ENCODE data around the gene PDGFA.

PDGFA gene

DNA sequence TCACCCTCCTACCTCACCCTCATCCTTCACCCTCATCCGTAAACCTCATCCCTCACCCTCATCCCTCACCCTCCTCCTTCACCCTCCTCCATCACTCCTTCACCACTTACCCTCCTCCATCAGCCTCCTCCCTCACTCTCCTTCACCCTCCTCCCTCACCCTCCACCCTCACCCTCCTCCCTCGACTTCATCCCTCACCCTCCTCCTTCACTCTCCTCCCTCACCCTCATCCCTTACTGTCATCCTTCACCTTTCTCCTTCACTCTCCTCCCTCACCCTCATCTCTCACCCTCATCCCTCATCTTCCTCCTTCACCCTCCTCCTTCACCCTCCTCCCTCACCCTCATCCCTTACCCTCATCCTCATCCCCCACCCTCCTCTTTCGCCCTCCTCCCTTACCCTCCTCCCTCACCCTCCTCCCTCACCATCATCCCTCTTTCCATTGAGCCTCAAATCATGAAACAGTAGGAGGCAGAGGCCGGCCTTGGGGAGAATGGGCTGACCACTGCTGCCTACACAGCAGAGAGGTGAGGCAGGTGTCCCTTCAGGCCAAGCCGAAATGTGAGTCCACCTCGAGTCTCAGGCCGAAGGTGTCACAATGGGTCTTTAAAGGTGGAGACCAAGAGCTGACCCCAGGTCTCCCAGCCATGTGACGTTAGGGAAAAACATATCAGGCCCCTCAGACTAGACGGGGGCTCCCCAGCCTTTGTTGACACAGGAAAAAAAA is 53.0 kb downstream of the PDGFA start:
- H2AFZ ChIP-seq, result no peak overlapping the region
- H3K4me3 ChIP-seq (ENCODE audit: low read depth, low read length), result no peak overlapping the region
- no peaks in the 10 kb centered on the region for H3K27me3 ChIP-seq (ENCODE audit: control insufficient read depth, insufficient read depth, low read length)
- H3K79me2 ChIP-seq, result no peaks in the 10 kb centered on the region
- H3K9me3 ChIP-seq (ENCODE audit: control insufficient read depth, low read length), result no peaks in the 10 kb centered on the region
- H3K27ac ChIP-seq, result no peak overlapping the region
- H3K36me3 ChIP-seq (ENCODE audit: control insufficient read depth, insufficient read depth, low read length), result no peaks in the 10 kb centered on the region
- TF ChIP-seq, protein P1, sequence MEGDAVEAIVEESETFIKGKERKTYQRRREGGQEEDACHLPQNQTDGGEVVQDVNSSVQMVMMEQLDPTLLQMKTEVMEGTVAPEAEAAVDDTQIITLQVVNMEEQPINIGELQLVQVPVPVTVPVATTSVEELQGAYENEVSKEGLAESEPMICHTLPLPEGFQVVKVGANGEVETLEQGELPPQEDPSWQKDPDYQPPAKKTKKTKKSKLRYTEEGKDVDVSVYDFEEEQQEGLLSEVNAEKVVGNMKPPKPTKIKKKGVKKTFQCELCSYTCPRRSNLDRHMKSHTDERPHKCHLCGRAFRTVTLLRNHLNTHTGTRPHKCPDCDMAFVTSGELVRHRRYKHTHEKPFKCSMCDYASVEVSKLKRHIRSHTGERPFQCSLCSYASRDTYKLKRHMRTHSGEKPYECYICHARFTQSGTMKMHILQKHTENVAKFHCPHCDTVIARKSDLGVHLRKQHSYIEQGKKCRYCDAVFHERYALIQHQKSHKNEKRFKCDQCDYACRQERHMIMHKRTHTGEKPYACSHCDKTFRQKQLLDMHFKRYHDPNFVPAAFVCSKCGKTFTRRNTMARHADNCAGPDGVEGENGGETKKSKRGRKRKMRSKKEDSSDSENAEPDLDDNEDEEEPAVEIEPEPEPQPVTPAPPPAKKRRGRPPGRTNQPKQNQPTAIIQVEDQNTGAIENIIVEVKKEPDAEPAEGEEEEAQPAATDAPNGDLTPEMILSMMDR (IDR thresholded peaks at IDR 0.05), result no peak
- H3K4me1 ChIP-seq, result peaks cover 5% of the 10 kb centered on the region
- no peak overlapping the region for H3K9ac ChIP-seq
- H3K4me2 ChIP-seq (ENCODE audit: low read length), result no peak overlapping the region

DNA sequence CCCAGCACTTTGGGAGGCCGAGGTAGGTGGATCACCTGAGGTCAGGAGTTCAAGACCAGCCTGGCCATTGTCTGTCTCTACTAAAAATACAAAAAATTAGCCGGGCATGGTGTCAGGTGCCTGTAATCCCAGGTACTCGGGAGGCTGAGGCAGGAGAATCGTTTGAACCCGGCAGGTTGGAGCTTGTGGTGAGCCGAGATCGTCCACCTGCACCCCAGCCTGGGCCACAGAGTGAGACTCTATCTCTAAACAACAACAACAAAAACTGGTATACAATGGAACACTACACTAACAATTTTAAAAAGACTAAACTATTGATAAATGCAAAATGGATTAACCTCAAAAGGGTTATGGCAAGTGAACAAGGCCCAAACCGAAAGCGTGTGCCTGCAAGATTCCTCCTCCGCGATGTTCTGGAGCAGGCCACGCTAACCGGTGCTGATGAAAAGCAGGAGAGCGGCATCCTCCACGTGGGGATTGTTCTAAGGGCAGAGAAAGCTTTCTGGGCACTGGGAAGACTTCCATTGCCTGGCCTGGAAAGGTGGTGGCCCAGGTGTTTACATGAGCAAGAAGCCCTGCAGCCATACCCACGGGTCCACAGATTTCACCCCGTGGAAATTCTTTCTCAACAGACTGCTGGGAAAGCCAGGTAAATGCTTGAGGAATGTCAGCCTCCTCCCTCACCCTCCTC is 53.8 kb downstream of the PDGFA start:
- Histone ChIP-seq H3K27ac (no peak overlapping the region), H2AFZ (no peak overlapping the region), H3K9me3 (ENCODE audit: control insufficient read depth, low read length) (no peaks in the 10 kb centered on the region), H3K4me3 (ENCODE audit: low read depth, low read length) (no peak overlapping the region), H3K9ac (no peak overlapping the region), H3K79me2 (no peaks in the 10 kb centered on the region), H3K4me2 (ENCODE audit: low read length) (no peak overlapping the region), H3K27me3 (ENCODE audit: control insufficient read depth, insufficient read depth, low read length) (no peaks in the 10 kb centered on the region), H3K36me3 (ENCODE audit: control insufficient read depth, insufficient read depth, low read length) (no peaks in the 10 kb centered on the region), H3K4me1 (no peaks in the 10 kb centered on the region)
- TF ChIP-seq, protein P1 (IDR thresholded peaks at IDR 0.05), result no peak

DNA sequence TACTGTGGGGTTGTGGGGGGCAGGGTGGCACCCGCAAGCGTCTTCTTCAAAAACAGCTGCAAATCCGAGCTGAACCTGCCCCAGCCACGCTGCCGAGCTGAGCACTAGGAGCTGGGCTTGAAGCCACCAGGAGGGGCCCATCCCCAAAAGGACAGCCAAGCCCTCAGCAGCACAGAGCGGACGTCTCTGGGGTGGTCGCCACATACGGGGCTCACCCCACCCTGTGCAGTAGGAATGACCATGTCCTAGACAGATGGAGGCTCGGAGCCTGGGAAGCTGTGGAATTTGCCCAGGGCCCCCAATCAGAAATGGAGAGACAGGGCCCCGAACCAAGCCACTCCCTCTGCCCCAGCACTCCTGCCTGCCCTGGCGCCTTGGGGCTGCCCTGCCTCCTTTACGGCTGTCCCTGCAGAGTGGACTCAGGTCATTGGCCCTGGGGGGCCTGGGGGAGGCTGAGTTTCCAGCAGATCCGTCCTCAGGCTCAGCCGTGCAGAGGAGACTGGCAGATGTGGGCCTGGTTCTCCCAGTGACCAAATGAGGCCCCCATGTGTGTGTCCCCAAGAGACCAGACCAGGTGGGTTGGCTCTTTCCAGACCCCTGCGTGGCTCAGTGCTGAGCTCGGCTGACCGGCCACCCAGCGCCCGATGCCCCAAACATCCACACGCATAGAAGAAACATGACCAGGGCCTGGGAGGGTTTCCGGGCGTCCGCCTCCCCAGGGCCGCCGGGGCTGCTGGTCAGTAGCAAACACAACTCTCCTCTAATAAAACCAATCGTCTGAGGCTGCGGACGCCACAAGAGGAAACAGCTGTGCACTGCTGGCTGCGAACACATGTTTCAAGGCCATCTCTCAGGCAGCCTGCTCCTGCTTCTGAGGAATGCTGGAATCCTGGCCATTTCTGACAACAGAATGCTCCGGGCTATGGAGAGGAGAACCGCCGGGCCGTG is 54.9 kb downstream of the PDGFA start:
- H3K4me2 ChIP-seq (ENCODE audit: low read length), result no peak overlapping the region
- H3K36me3 ChIP-seq (ENCODE audit: control insufficient read depth, insufficient read depth, low read length), result no peaks in the 10 kb centered on the region
- H3K9me3 ChIP-seq (ENCODE audit: control insufficient read depth, low read length), result no peaks in the 10 kb centered on the region
- no peak overlapping the region for H3K27ac ChIP-seq
- no peaks in the 10 kb centered on the region for H3K4me1 ChIP-seq
- TF ChIP-seq, protein P1 (IDR thresholded peaks at IDR 0.05), result no peak
- H3K9ac ChIP-seq, result no peak overlapping the region
- no peaks in the 10 kb centered on the region for H3K27me3 ChIP-seq (ENCODE audit: control insufficient read depth, insufficient read depth, low read length)
- H3K4me3 ChIP-seq (ENCODE audit: low read depth, low read length), result no peak overlapping the region
- no peak overlapping the region for H2AFZ ChIP-seq
- H3K79me2 ChIP-seq, result no peaks in the 10 kb centered on the region

DNA sequence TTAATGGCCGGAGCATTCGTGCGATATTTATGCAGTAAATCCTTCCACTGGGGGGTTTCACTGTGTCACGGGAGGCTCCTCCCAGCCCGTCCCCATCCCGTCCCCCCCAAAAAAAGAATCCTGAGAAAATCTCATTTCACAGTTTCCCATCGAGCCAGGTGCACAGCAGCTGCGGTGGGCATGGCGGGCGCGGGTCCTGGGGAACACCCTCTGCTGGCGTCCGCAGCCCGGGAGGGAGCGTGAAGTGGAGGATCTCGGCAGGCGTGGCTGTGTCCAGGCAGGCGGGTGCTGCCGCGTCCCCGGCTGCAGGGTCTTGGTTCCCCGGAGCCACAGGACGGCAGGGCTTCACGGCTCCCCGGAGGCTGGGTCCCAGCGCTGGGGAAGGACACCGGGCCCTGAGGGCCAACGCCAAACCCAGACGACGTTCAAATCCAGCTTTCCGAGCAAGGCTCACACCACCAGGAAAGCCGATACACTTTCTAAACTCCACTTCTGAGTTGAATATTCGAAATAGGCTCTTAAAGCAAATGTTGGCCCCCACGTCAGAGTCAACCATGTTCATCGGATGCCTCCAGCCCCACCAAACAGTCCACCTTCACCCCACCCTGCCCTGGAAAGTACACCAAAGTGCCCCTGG is 55.7 kb downstream of the PDGFA start:
- Histone ChIP-seq H2AFZ (no peak overlapping the region), H3K4me1 (no peaks in the 10 kb centered on the region), H3K27ac (no peak overlapping the region), H3K27me3 (ENCODE audit: control insufficient read depth, insufficient read depth, low read length) (no peaks in the 10 kb centered on the region), H3K36me3 (ENCODE audit: control insufficient read depth, insufficient read depth, low read length) (no peaks in the 10 kb centered on the region), H3K9me3 (ENCODE audit: control insufficient read depth, low read length) (no peaks in the 10 kb centered on the region), H3K79me2 (no peaks in the 10 kb centered on the region), H3K4me3 (ENCODE audit: low read depth, low read length) (no peak overlapping the region), H3K4me2 (ENCODE audit: low read length) (no peak overlapping the region), H3K9ac (no peak overlapping the region)
- TF ChIP-seq, protein P1 (IDR thresholded peaks at IDR 0.05), result no peak
